ENCODE data around the gene FGGY.

The FGGY gene

GRCh38 chr1:59499943-59500569 is 203.2 kb downstream of the FGGY start:
- ChIA-PET CTCF (interaction anchor here (1.1 kb wide), 1 partner anchor 259 kb away, joined by 3 read pairs; no protein-coding TSS in a partner anchor), POLR2A (no interaction called here)
- no peak overlapping the region for H3K4me3 ChIP-seq (ENCODE audit: low read depth, low read length)
- no peak for TF ChIP-seq CTCF (IDR thresholded peaks at IDR 0.05; ENCODE audit: insufficient read depth, low read length, missing control alignments)
- DNase-seq (ENCODE audit: low read depth, low spot score) = no peak

- ChIA-PET POLR2A (no interaction called here), CTCF (no interaction called here)
- DNase-seq (ENCODE audit: low read depth, low spot score) = no peak
- H3K4me3 ChIP-seq (ENCODE audit: low read depth, low read length) = no peak overlapping the region
- TF ChIP-seq CTCF (IDR thresholded peaks at IDR 0.05; ENCODE audit: insufficient read depth, low read length, missing control alignments) = no peak
These were observed 204.3 kb downstream of the FGGY start for GRCh38 chr1:59500950-59501742.

- ChIA-PET CTCF (no interaction called here), POLR2A (no interaction called here)
- no peak for DNase-seq (ENCODE audit: low read depth, low spot score)
- no peak overlapping the region for H3K4me3 ChIP-seq (ENCODE audit: low read depth, low read length)
- TF ChIP-seq CTCF (IDR thresholded peaks at IDR 0.05; ENCODE audit: insufficient read depth, low read length, missing control alignments) = no peak
These were observed 205.3 kb downstream of the FGGY start for GRCh38 chr1:59502009-59502691.

GRCh38 chr1:59504276-59504675 is 207.4 kb downstream of the FGGY start:
- POLR2A ChIA-PET = no interaction called here
- TF ChIP-seq CTCF (IDR thresholded peaks at IDR 0.05; ENCODE audit: insufficient read depth, low read length, missing control alignments) = no peak
- H3K4me3 ChIP-seq (ENCODE audit: low read depth, low read length) = no peak overlapping the region
- CTCF ChIA-PET = interaction anchor here (0.6 to 1.2 kb wide), 2 partner anchors 17 to 57 kb away, joined by 3 to 5 read pairs; no protein-coding TSS in a partner anchor
- no peak for DNase-seq (ENCODE audit: low read depth, low spot score)

GRCh38 chr1:59505596-59506028 is 208.7 kb downstream of the FGGY start:
- no peak overlapping the region for H3K4me3 ChIP-seq (ENCODE audit: low read depth, low read length)
- TF ChIP-seq CTCF (IDR thresholded peaks at IDR 0.05; ENCODE audit: insufficient read depth, low read length, missing control alignments) = no peak
- ChIA-PET POLR2A (no interaction called here), CTCF (no interaction called here)
- DNase-seq (ENCODE audit: low read depth, low spot score) = no peak

GRCh38 chr1:59506952-59507351 is 210.1 kb downstream of the FGGY start:
- no peak for DNase-seq (ENCODE audit: low read depth, low spot score)
- ChIA-PET CTCF (interaction anchor here (0.9 kb wide), 1 partner anchor 253 kb away, joined by 3 read pairs; no protein-coding TSS in a partner anchor), POLR2A (no interaction called here)
- no peak for TF ChIP-seq CTCF (IDR thresholded peaks at IDR 0.05; ENCODE audit: insufficient read depth, low read length, missing control alignments)
- no peak overlapping the region for H3K4me3 ChIP-seq (ENCODE audit: low read depth, low read length)

Data from AG04449 (cell line).